ENCODE measurements around the gene ATP6V0A4. TPM values are rescaled to one million over a fixed set of nuclear protein-coding genes. Genes with fewer than 3 reads are reported as not detected.

Gene ATP6V0A4
- total RNA-seq, 1 donor from 2014 or later: 0.25 TPM

DNA sequence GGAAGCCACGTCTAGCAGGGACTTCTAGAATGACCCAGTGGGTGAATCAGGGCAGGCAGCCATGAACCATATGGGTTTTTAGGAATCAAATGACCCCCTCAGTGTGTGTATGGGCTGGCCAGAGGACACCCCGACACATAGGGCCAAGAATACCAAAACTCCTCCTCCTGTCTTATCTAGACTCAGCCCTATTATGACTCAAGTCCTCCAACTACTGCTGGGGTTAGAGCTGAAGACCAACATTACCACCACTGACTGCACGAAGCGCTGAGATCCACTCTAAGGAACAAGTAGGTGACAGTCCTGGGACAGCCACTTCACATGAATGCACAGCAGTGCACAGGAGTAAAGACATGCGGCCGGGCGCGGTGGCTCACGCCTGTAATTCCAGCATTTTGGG, 85.3 kb downstream of the ATP6V0A4 start:
- H2AFZ ChIP-seq (ENCODE audit: low read depth, low read length): no peak overlapping the region
- peaks cover 3% of the 10 kb centered on the region for H3K27me3 Mint-ChIP-seq (ENCODE audit: low read depth, unreplicated experiment)
- no peaks in the 10 kb centered on the region for H3K79me2 ChIP-seq (ENCODE audit: insufficient read depth, low read length)
- H3K27me3 ChIP-seq (ENCODE audit: insufficient read depth, low read length): no peaks in the 10 kb centered on the region
- no peaks in the 10 kb centered on the region for H4K20me1 ChIP-seq (ENCODE audit: insufficient read depth, low read length)
- H3K9me3 Mint-ChIP-seq (ENCODE audit: unreplicated experiment): peaks cover 7% of the 10 kb centered on the region
- no peaks in the 10 kb centered on the region for H3K36me3 ChIP-seq (ENCODE audit: insufficient read depth, low read length)
- H3K27ac ChIP-seq (ENCODE audit: low read depth, low read length): no peak overlapping the region
- H3K9ac ChIP-seq (ENCODE audit: low read length): no peak overlapping the region
- no peak overlapping the region for H3K4me3 ChIP-seq (ENCODE audit: insufficient read depth, low read depth, low read length)
- H3K9me3 ChIP-seq (ENCODE audit: insufficient read depth, low read depth, low read length): no peaks in the 10 kb centered on the region
- H3K4me3 Mint-ChIP-seq (ENCODE audit: unreplicated experiment): no peak overlapping the region
- H3K27ac Mint-ChIP-seq (ENCODE audit: unreplicated experiment): no peak overlapping the region
- H3K4me1 ChIP-seq (ENCODE audit: insufficient read depth, low read length): no peaks in the 10 kb centered on the region
- peaks cover 2% of the 10 kb centered on the region for H3K36me3 Mint-ChIP-seq (ENCODE audit: low read depth, unreplicated experiment)
- TF ChIP-seq, protein P1, sequence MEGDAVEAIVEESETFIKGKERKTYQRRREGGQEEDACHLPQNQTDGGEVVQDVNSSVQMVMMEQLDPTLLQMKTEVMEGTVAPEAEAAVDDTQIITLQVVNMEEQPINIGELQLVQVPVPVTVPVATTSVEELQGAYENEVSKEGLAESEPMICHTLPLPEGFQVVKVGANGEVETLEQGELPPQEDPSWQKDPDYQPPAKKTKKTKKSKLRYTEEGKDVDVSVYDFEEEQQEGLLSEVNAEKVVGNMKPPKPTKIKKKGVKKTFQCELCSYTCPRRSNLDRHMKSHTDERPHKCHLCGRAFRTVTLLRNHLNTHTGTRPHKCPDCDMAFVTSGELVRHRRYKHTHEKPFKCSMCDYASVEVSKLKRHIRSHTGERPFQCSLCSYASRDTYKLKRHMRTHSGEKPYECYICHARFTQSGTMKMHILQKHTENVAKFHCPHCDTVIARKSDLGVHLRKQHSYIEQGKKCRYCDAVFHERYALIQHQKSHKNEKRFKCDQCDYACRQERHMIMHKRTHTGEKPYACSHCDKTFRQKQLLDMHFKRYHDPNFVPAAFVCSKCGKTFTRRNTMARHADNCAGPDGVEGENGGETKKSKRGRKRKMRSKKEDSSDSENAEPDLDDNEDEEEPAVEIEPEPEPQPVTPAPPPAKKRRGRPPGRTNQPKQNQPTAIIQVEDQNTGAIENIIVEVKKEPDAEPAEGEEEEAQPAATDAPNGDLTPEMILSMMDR (IDR thresholded peaks at IDR 0.05; ENCODE audit: insufficient read depth, low read depth, low read length): no peak
- no peak for TF ChIP-seq EZH2 (IDR thresholded peaks at IDR 0.05; ENCODE audit: insufficient read depth, low read length)
- H3K4me2 ChIP-seq (ENCODE audit: low read length): no peak overlapping the region
- H3K4me1 Mint-ChIP-seq (ENCODE audit: low read depth, unreplicated experiment): peaks cover 2% of the 10 kb centered on the region
- FAIRE-seq (no peak), DNase-seq (ENCODE audit: low read depth) (no peak)

DNA sequence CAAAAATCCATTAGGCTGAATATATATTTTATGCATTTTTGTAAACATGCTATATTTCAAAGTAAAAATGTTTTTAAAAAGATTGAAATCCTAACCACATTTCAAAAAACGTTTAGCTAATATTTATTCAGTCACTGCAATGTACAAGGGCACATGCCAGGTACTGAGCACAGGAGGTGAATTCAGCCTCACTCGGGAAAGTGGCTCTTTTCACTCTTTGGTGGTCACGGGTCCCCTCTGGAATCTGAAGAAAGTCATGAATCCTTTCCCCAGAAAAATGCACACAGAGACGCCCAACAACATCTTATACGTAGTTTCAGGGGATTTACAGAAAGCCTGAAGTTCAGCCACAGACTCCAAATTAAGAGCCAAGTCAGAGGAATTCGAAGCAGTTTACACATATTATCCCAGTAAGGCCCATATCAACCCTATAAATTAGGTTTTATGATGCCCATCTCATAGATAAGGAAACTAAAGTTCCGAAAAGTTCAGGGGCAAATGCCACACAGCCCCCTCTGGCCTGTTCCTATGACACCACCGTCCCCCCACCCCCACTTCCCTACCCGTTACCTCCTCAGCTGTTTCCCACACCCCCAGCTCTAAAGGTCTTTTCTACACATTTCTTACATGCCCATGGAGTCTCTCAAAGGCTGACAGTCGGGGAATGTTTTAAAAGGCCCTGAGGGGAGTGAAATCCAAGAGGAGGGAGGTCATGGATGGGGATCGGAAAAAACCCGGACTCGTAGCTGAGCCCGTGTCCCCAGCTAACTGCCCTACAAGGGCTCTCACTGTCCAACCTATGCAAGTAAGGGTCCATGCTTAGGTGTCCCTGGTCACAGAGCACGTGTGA, 87.2 kb downstream of the ATP6V0A4 start:
- H3K4me2 ChIP-seq (ENCODE audit: low read length): no peak overlapping the region
- H3K27me3 Mint-ChIP-seq (ENCODE audit: low read depth, unreplicated experiment): no peaks in the 10 kb centered on the region
- H3K36me3 Mint-ChIP-seq (ENCODE audit: low read depth, unreplicated experiment): no peaks in the 10 kb centered on the region
- H3K4me1 ChIP-seq (ENCODE audit: insufficient read depth, low read length): no peaks in the 10 kb centered on the region
- H3K4me3 ChIP-seq (ENCODE audit: insufficient read depth, low read depth, low read length): no peak overlapping the region
- peaks cover 7% of the 10 kb centered on the region for H3K9me3 Mint-ChIP-seq (ENCODE audit: unreplicated experiment)
- TF ChIP-seq, protein P1 (IDR thresholded peaks at IDR 0.05; ENCODE audit: insufficient read depth, low read depth, low read length): no peak
- TF ChIP-seq EZH2 (IDR thresholded peaks at IDR 0.05; ENCODE audit: insufficient read depth, low read length): no peak
- H3K4me1 Mint-ChIP-seq (ENCODE audit: low read depth, unreplicated experiment): peaks cover 4% of the 10 kb centered on the region
- no peak overlapping the region for H3K27ac Mint-ChIP-seq (ENCODE audit: unreplicated experiment)
- DNase-seq (ENCODE audit: low read depth): no peak
- no peaks in the 10 kb centered on the region for H3K79me2 ChIP-seq (ENCODE audit: insufficient read depth, low read length)
- no peak overlapping the region for H3K27ac ChIP-seq (ENCODE audit: low read depth, low read length)
- no peaks in the 10 kb centered on the region for H3K9me3 ChIP-seq (ENCODE audit: insufficient read depth, low read depth, low read length)
- no peaks in the 10 kb centered on the region for H4K20me1 ChIP-seq (ENCODE audit: insufficient read depth, low read length)
- H2AFZ ChIP-seq (ENCODE audit: low read depth, low read length): no peak overlapping the region
- H3K27me3 ChIP-seq (ENCODE audit: insufficient read depth, low read length): no peaks in the 10 kb centered on the region
- no peaks in the 10 kb centered on the region for H3K36me3 ChIP-seq (ENCODE audit: insufficient read depth, low read length)
- H3K4me3 Mint-ChIP-seq (ENCODE audit: unreplicated experiment): no peak overlapping the region
- FAIRE-seq: no peak
- no peak overlapping the region for H3K9ac ChIP-seq (ENCODE audit: low read length)

DNA sequence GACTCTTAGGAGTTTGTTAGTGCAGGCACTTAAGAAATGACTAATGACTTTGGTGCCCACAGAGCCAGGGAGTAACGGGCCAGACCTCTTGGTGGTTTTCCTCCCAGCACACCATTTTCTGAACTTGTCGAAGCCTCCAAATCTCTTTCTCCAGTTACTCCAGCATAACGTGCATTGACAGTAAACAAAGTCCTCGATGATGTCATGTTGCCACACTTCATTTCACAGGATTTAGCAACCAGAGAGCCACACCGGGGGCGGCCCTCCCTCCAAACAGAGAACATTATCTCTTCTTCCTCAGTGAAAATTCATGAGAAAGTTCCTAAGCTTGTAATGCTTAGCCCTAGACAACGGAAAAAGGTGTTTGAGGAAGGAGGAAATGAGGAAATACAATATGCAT, 92.8 kb downstream of the ATP6V0A4 start:
- Histone ChIP-seq H3K4me1 (ENCODE audit: insufficient read depth, low read length) (no peaks in the 10 kb centered on the region), H3K36me3 (ENCODE audit: insufficient read depth, low read length) (no peaks in the 10 kb centered on the region), H3K4me2 (ENCODE audit: low read length) (no peak overlapping the region), H3K9me3 (ENCODE audit: insufficient read depth, low read depth, low read length) (no peaks in the 10 kb centered on the region), H2AFZ (ENCODE audit: low read depth, low read length) (no peak overlapping the region), H3K27ac (ENCODE audit: low read depth, low read length) (no peak overlapping the region), H4K20me1 (ENCODE audit: insufficient read depth, low read length) (no peaks in the 10 kb centered on the region), H3K27me3 (ENCODE audit: insufficient read depth, low read length) (no peaks in the 10 kb centered on the region), H3K4me3 (ENCODE audit: insufficient read depth, low read depth, low read length) (no peak overlapping the region), H3K9ac (ENCODE audit: low read length) (no peak overlapping the region), H3K79me2 (ENCODE audit: insufficient read depth, low read length) (no peaks in the 10 kb centered on the region)
- FAIRE-seq (no peak), DNase-seq (ENCODE audit: low read depth) (no peak)
- Mint-ChIP-seq H3K27ac (ENCODE audit: unreplicated experiment) (no peak overlapping the region), H3K36me3 (ENCODE audit: low read depth, unreplicated experiment) (no peaks in the 10 kb centered on the region), H3K4me3 (ENCODE audit: unreplicated experiment) (no peak overlapping the region), H3K4me1 (ENCODE audit: low read depth, unreplicated experiment) (peaks cover 5% of the 10 kb centered on the region), H3K27me3 (ENCODE audit: low read depth, unreplicated experiment) (peaks cover 2% of the 10 kb centered on the region), H3K9me3 (ENCODE audit: unreplicated experiment) (peaks cover 4% of the 10 kb centered on the region)
- TF ChIP-seq EZH2 (IDR thresholded peaks at IDR 0.05; ENCODE audit: insufficient read depth, low read length): no peak
- TF ChIP-seq, protein P1 (IDR thresholded peaks at IDR 0.05; ENCODE audit: insufficient read depth, low read depth, low read length): no peak

Data from astrocyte (in vitro differentiated cells and primary cell).